Body of pancreas (tissue), 4 donors: ENCODE results near the gene STAMBPL1.

Source experiments
- POLR2A ChIP-seq, 3 donors: fragments of 450-650 bp; IDR thresholded peaks; one replicate each; pipeline ENCODE4 v1.6.1; 2016; ENCODE audit warnings: antibody characterized with exemption in 3 of 3, mild to moderate bottlenecking in 2 of 3
- TF ChIP-seq, protein P1 (sequence below), 7 experiments: fragments of 450-650 bp in 4 of 7; fragments of 200-600 bp in 3 of 7; sonication (generic) in 3 of 7; IDR thresholded peaks; one replicate each; pipeline ENCODE4 v1.5.1; 2016 to 2019; ENCODE audit warnings: antibody characterized with exemption in 7 of 7

DNA sequence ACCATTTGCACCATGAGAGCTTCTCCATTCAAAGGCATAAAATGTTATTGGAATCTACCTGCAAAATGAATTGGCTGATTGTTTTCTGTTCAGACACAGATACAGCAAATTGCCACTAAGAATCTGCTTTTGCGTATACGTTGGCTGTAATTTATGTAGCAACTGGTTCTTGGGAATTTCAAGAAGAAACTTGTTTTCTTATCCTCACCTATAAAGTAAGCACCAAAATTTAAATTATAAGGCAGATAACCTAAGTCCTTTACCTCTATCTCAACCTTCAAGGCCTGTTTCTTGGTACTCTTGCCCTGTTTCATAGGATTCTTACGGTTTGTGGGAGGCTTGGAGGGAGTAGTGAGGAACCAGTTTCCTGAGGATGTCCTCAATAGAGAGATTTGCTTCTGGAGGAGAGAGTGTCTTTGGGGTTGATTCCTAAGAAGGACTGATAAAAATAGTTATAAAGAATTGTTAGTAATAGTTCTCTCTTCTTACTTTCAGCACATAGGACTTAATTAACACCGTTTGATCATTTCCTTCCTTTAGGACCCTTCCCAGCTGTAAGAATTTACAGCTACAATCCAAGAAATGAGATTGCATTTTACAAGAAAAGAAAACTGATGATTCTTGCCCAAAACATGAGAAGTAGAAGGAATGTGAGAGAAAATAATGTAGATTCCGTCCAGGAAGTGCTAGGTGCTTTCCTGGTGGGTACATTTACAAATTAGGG, 2.0 kb downstream of the STAMBPL1 start:
- no peak for TF ChIP-seq POLR2A (IDR thresholded peaks at IDR 0.05)
- TF ChIP-seq, protein P1, sequence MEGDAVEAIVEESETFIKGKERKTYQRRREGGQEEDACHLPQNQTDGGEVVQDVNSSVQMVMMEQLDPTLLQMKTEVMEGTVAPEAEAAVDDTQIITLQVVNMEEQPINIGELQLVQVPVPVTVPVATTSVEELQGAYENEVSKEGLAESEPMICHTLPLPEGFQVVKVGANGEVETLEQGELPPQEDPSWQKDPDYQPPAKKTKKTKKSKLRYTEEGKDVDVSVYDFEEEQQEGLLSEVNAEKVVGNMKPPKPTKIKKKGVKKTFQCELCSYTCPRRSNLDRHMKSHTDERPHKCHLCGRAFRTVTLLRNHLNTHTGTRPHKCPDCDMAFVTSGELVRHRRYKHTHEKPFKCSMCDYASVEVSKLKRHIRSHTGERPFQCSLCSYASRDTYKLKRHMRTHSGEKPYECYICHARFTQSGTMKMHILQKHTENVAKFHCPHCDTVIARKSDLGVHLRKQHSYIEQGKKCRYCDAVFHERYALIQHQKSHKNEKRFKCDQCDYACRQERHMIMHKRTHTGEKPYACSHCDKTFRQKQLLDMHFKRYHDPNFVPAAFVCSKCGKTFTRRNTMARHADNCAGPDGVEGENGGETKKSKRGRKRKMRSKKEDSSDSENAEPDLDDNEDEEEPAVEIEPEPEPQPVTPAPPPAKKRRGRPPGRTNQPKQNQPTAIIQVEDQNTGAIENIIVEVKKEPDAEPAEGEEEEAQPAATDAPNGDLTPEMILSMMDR (IDR thresholded peaks at IDR 0.05) = no peak
